Stomach (tissue), 9 donors: ENCODE measurements around the gene CEP295NL. TPM values are rescaled to one million over a fixed set of nuclear protein-coding genes. Genes with fewer than 3 reads are reported as not detected.

Experiments used
- DNase-seq, 2 donors: peaks; one replicate each; pipeline versions ENCODE4 v3.0.0 to v3.0.0-alpha.2; 2013 to 2019
- H3K27ac ChIP-seq, 5 donors: fragments of 200-600 bp in 4 of 5; sonication (generic) in 4 of 5; one replicate each; pipeline ENCODE4 v1.5.1; 2013 to 2019; ENCODE audit warnings: mild to moderate bottlenecking in 1 of 5, moderate library complexity in 1 of 5
- H3K27me3 ChIP-seq, 3 donors: fragments of 200-600 bp; sonication (generic); one replicate each; pipeline ENCODE4 v1.5.1; 2017 to 2019; ENCODE audit warnings: mixed run types in 1 of 3
- H3K36me3 ChIP-seq, 4 donors: fragments of 200-600 bp; sonication (generic); 1 replicate in 3 of 4; 2 replicates in 1 of 4; pipeline ENCODE4 v1.5.1; 2016 to 2019
- H3K4me1 ChIP-seq, 4 donors: fragments of 200-600 bp; sonication (generic); one replicate each; pipeline ENCODE4 v1.5.1; 2016 to 2019
- H3K4me3 ChIP-seq, 4 donors: fragments of 200-600 bp; sonication (generic) in 3 of 4; one replicate each; pipeline ENCODE4 v1.5.1; 2016 to 2019; ENCODE audit warnings: mild to moderate bottlenecking in 1 of 4
- H3K9me3 ChIP-seq, 4 donors: fragments of 200-600 bp; sonication (generic); one replicate each; pipeline ENCODE4 v1.5.1; 2016 to 2019
- EP300 ChIP-seq: sonication (generic); formaldehyde crosslinking; IDR thresholded peaks from one replicate; pipeline ENCODE4 v1.6.1; 2017; ENCODE audit warnings: antibody characterized with exemption
- POLR2A ChIP-seq, 4 donors: fragments of 450-650 bp; IDR thresholded peaks; one replicate each; pipeline ENCODE4 v1.6.1; 2016; ENCODE audit warnings: antibody characterized with exemption in 4 of 4, control low read depth in 2 of 4, mild to moderate bottlenecking in 1 of 4, moderate library complexity in 1 of 4
- POLR2AphosphoS5 ChIP-seq, 3 donors: sonication (generic); formaldehyde crosslinking; IDR thresholded peaks; one replicate each; pipeline ENCODE4 v1.6.1; 2016; ENCODE audit warnings: antibody characterized with exemption in 3 of 3
- WGBS, 5 donors: extraction: QIAGEN DNeasy Blood & Tissue Kit in 3 of 5; methylation state at CpG; one replicate each; pipeline versions ENCODE4 v1.1.5 to v1.1.7; 2013 to 2018; 5-methylcytosine and 5-hydroxymethylcytosine counted together
- intact Hi-C: fragments of 100-400 bp; cut with DNase I; formaldehyde crosslinking; loops from one replicate; pipeline ENCODE4 v1.15.1; 2023; ENCODE audit warnings: low total_unique reads
- polyA plus RNA-seq, 3 donors: library from polyadenylated mRNA; stranded (reverse); fragments of 200-250 nt; gene quantifications; one replicate each; pipeline ENCODE4 v1.2.3, GENCODE V29; 2013
- total RNA-seq, 5 donors: library from RNA; depleted of rRNA; stranded (reverse); fragments of >200 nt; gene quantifications; one replicate each; pipeline versions ENCODE4 v1.1.0 to v1.2.3, GENCODE V29; 2014 to 2016
- TF ChIP-seq, protein P1 (sequence below), 7 experiments: fragments of 450-650 bp in 4 of 7; fragments of 200-600 bp in 3 of 7; sonication (generic) in 3 of 7; IDR thresholded peaks; one replicate each; pipeline ENCODE4 v1.5.1; 2016 to 2019; ENCODE audit warnings: antibody characterized with exemption in 7 of 7, control low read depth in 2 of 7, mild to moderate bottlenecking in 1 of 7
- donor health status: healthy with polysubstance abuse.
- donor health status: Bipolar disorder and iron deficiency.
- donor health status: healthy.

CEP295NL gene
- total and polyA plus RNA-seq, 8 donors, result 0.31 to 23.9 (median 5.8) TPM; not detected in 1

GRCh38 chr17:78862073-78863023 is 40.7 kb downstream of the CEP295NL start:
- 45 to 67% (median 59%) methylated on average over 17 of the region's 17 CpGs for WGBS, 5 donors
- no peaks in the 10 kb centered on the region for H3K27me3 ChIP-seq
- peak; percentile 63 to 76 for DNase-seq
- H3K9me3 ChIP-seq, result no peaks in the 10 kb centered on the region
- TF ChIP-seq POLR2A (IDR thresholded peaks at IDR 0.05), result no peak
- peak; percentile 33 to 86 (median 62) for TF ChIP-seq POLR2AphosphoS5 (IDR thresholded peaks at IDR 0.05)
- no peak overlapping the region for H3K4me3 ChIP-seq
- peak overlapping the region; percentile 75 to 90 (median 86) for H3K27ac ChIP-seq
- intact Hi-C loops, result no loop called here
- H3K4me1 ChIP-seq, result peaks cover 11 to 59% (median 25%) of the 10 kb centered on the region in 4 donors
- peaks cover 0 to 23% (median 12%) of the 10 kb centered on the region in 4 donors for H3K36me3 ChIP-seq

DNA sequence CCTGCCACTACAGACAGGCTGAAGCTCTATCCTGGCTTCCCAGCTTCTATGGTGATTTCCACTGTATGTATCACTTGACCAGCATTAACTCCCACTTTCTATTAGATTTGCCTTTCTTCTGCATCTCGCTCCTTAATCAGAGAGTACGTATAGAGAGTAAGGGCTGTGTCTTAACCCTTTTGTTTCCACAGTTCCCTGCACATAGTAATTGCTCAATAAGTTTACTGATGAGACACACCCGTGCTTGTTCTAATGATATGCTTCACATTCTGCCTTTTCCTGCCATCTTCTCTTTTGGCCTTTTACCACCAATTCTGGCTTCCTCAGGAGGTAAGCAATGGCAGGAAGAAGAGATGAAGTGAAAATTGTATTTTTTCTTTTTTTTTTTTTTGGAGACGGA is 41.8 kb downstream of the CEP295NL start:
- TF ChIP-seq POLR2AphosphoS5 (IDR thresholded peaks at IDR 0.05) (no peak), EP300 (no peak), POLR2A (IDR thresholded peaks at IDR 0.05) (no peak)
- TF ChIP-seq, protein P1, sequence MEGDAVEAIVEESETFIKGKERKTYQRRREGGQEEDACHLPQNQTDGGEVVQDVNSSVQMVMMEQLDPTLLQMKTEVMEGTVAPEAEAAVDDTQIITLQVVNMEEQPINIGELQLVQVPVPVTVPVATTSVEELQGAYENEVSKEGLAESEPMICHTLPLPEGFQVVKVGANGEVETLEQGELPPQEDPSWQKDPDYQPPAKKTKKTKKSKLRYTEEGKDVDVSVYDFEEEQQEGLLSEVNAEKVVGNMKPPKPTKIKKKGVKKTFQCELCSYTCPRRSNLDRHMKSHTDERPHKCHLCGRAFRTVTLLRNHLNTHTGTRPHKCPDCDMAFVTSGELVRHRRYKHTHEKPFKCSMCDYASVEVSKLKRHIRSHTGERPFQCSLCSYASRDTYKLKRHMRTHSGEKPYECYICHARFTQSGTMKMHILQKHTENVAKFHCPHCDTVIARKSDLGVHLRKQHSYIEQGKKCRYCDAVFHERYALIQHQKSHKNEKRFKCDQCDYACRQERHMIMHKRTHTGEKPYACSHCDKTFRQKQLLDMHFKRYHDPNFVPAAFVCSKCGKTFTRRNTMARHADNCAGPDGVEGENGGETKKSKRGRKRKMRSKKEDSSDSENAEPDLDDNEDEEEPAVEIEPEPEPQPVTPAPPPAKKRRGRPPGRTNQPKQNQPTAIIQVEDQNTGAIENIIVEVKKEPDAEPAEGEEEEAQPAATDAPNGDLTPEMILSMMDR (IDR thresholded peaks at IDR 0.05), result no peak
- intact Hi-C loops, result no loop called here
- H3K27me3 ChIP-seq, result no peaks in the 10 kb centered on the region
- H3K36me3 ChIP-seq, result peaks cover 3 to 34% (median 22%) of the 10 kb centered on the region in 4 donors
- peak overlapping the region; percentile 15 to 90 (median 86) for H3K27ac ChIP-seq
- no peaks in the 10 kb centered on the region for H3K9me3 ChIP-seq
- 78 to 90% (median 85%) methylated on average over 4 of the region's 4 CpGs for WGBS, 5 donors
- no peak overlapping the region for H3K4me3 ChIP-seq
- DNase-seq, result no peak
- H3K4me1 ChIP-seq, result peaks cover 9 to 48% (median 21%) of the 10 kb centered on the region in 4 donors

DNA sequence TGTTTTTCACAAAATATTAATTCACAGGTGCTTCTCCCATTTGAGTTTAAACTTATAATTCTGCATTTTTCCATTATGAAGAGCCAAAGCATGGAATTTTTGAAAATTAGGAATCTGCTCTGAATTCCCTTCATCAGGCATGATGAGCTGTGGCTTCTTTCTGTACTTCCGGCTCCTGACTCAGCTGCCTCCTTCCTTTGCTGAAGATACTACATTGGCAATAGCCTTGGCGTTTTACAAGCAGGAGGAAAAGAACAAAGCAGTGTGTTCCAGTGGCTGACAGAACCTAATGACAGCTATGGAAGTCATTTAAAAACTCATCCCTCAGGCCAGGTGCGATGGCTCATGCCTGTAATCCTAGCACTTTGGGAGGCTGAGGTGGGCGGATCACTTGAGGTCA is 44.0 kb downstream of the CEP295NL start:
- no peak for DNase-seq
- TF ChIP-seq, protein P1 (IDR thresholded peaks at IDR 0.05), result no peak
- TF ChIP-seq POLR2AphosphoS5 (IDR thresholded peaks at IDR 0.05) (no peak), POLR2A (IDR thresholded peaks at IDR 0.05) (no peak), EP300 (no peak)
- Histone ChIP-seq H3K36me3 (peaks cover 13 to 56% (median 40%) of the 10 kb centered on the region in 4 donors), H3K27ac (peak overlapping the region in 1 of 5 donors; percentile 3), H3K4me1 (peaks cover 0 to 38% (median 11%) of the 10 kb centered on the region in 4 donors), H3K4me3 (no peak overlapping the region), H3K27me3 (no peaks in the 10 kb centered on the region), H3K9me3 (no peaks in the 10 kb centered on the region)
- 79 to 93% (median 87%) methylated on average over 4 of the region's 4 CpGs for WGBS, 5 donors
- intact Hi-C loops, result no loop called here

DNA sequence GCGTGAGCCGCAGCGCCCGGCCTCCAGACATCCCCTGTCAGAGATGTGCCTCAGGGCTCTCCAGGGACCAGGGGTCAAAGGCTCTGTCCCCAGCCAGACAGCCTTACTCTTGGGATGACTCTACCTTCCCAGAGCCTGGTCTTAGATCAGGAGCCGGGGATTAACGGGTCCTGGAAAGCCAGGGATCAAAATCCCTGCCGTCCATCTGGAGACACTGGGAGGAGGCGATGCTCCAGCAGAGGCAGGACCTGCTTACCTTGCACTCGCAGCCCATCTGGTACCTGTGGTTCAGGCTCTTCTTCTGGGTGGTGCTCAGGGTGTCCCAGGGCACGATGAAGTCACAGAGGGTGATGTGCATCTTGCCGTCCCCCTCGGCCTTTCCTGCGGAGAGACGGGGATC is 45.7 kb downstream of the CEP295NL start:
- Histone ChIP-seq H3K9me3 (no peaks in the 10 kb centered on the region), H3K4me3 (no peak overlapping the region), H3K27me3 (no peaks in the 10 kb centered on the region), H3K27ac (no peak overlapping the region), H3K36me3 (peaks cover 13 to 58% (median 48%) of the 10 kb centered on the region in 4 donors), H3K4me1 (peaks cover 0 to 26% (median 7%) of the 10 kb centered on the region in 4 donors)
- WGBS, 5 donors, result 91 to 95% (median 94%) methylated on average over 13 to 14 of the region's 14 CpGs
- intact Hi-C loops, result no loop called here
- TF ChIP-seq POLR2A (IDR thresholded peaks at IDR 0.05) (no peak), POLR2AphosphoS5 (IDR thresholded peaks at IDR 0.05) (no peak), EP300 (no peak)
- TF ChIP-seq, protein P1 (IDR thresholded peaks at IDR 0.05), result no peak
- DNase-seq, result no peak
